ENCODE measurements around the gene AMOTL1.

Gene AMOTL1

DNA sequence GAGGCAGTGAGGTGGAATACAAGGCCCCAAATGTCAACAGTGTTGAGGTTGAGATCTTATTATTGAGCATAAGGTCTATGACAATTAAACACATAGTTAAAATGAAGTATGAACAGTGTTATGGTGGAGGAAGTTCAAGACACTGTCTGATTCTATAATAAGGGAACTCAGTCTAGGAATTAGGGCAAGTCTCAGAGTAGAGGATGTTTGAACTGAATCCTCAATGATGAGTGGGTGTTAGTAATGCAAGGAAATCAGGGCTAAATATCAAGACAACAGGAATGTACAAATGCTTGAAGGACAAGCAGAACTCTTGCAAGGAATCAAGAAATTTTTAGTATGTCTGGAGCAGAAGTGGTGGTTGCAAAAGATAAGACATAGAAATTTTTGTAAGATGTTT lies 152.2 kb downstream of the AMOTL1 start:
- no peak for TF ChIP-seq CTCF (IDR thresholded peaks at IDR 0.05; ENCODE audit: insufficient read depth, low read length, poor library complexity, severe bottlenecking)
- no peaks in the 10 kb centered on the region for H3K27me3 ChIP-seq (replicated peaks; ENCODE audit: control insufficient read depth, insufficient read depth, low read length)
- no peaks in the 10 kb centered on the region for H3K36me3 ChIP-seq (ENCODE audit: control insufficient read depth, insufficient read depth, low read length)
- DNase-seq (ENCODE audit: extremely low read depth, insufficient read length): no peak
- H3K4me3 ChIP-seq (replicated peaks; ENCODE audit: low read depth, low read length): no peak overlapping the region

GRCh38 chr11:94922321-94923003 lies 154.3 kb downstream of the AMOTL1 start:
- H3K36me3 ChIP-seq (ENCODE audit: control insufficient read depth, insufficient read depth, low read length): no peaks in the 10 kb centered on the region
- no peak for DNase-seq (ENCODE audit: extremely low read depth, insufficient read length)
- no peaks in the 10 kb centered on the region for H3K27me3 ChIP-seq (replicated peaks; ENCODE audit: control insufficient read depth, insufficient read depth, low read length)
- H3K4me3 ChIP-seq (replicated peaks; ENCODE audit: low read depth, low read length): no peak overlapping the region
- TF ChIP-seq CTCF (IDR thresholded peaks at IDR 0.05; ENCODE audit: insufficient read depth, low read length, poor library complexity, severe bottlenecking): no peak

- TF ChIP-seq CTCF (IDR thresholded peaks at IDR 0.05; ENCODE audit: insufficient read depth, low read length, poor library complexity, severe bottlenecking): no peak
- no peak overlapping the region for H3K4me3 ChIP-seq (replicated peaks; ENCODE audit: low read depth, low read length)
- no peaks in the 10 kb centered on the region for H3K36me3 ChIP-seq (ENCODE audit: control insufficient read depth, insufficient read depth, low read length)
- DNase-seq (ENCODE audit: extremely low read depth, insufficient read length): no peak
- no peaks in the 10 kb centered on the region for H3K27me3 ChIP-seq (replicated peaks; ENCODE audit: control insufficient read depth, insufficient read depth, low read length)
Observed at GRCh38 chr11:94923004-94923334, 154.8 kb downstream of the AMOTL1 start.

DNA sequence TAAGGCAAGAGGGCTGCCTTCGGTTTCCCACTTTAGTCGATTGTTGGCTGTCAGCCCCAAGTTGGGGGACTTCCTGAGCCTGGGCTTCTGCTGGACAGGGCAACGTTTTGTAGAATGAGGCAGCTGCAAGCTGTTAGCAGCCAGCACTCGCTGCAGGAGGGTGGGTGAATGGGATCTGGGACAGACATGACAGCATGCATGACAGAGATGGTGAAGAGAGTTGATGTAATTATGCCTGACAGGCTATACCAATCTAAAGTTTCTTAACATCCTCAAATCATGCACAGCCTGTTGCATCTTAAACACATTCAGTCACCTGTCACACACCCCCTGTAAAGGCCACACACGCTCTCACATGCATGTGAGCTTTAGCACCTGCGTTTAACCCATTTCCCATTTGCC lies 156.0 kb downstream of the AMOTL1 start:
- no peaks in the 10 kb centered on the region for H3K36me3 ChIP-seq (ENCODE audit: control insufficient read depth, insufficient read depth, low read length)
- no peak for TF ChIP-seq CTCF (IDR thresholded peaks at IDR 0.05; ENCODE audit: insufficient read depth, low read length, poor library complexity, severe bottlenecking)
- no peaks in the 10 kb centered on the region for H3K27me3 ChIP-seq (replicated peaks; ENCODE audit: control insufficient read depth, insufficient read depth, low read length)
- no peak overlapping the region for H3K4me3 ChIP-seq (replicated peaks; ENCODE audit: low read depth, low read length)
- no peak for DNase-seq (ENCODE audit: extremely low read depth, insufficient read length)

- no peak for TF ChIP-seq CTCF (IDR thresholded peaks at IDR 0.05; ENCODE audit: insufficient read depth, low read length, poor library complexity, severe bottlenecking)
- Histone ChIP-seq H3K4me3 (replicated peaks; ENCODE audit: low read depth, low read length) (no peak overlapping the region), H3K36me3 (ENCODE audit: control insufficient read depth, insufficient read depth, low read length) (no peaks in the 10 kb centered on the region), H3K27me3 (replicated peaks; ENCODE audit: control insufficient read depth, insufficient read depth, low read length) (no peaks in the 10 kb centered on the region)
- DNase-seq (ENCODE audit: extremely low read depth, insufficient read length): no peak
Observed at GRCh38 chr11:94924612-94925011, 156.5 kb downstream of the AMOTL1 start.

Measured in GM06990 (cell line).